ENCODE data around the gene HDDC3. TPM values are rescaled to one million over a fixed set of nuclear protein-coding genes. Genes with fewer than 3 reads are reported as not detected.

HDDC3 gene, protein sequence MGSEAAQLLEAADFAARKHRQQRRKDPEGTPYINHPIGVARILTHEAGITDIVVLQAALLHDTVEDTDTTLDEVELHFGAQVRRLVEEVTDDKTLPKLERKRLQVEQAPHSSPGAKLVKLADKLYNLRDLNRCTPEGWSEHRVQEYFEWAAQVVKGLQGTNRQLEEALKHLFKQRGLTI
- total RNA-seq = 10 to 100 TPM; 17.3 to 17.5 TPM
- long read RNA-seq, full-length matches to known transcripts = 17 of 23 reads
- long read RNA-seq, partial matches to known transcripts = 1 of 23 reads
- long read RNA-seq, other reads (novel, unspliced or antisense) = 5 of 23 reads

DNA sequence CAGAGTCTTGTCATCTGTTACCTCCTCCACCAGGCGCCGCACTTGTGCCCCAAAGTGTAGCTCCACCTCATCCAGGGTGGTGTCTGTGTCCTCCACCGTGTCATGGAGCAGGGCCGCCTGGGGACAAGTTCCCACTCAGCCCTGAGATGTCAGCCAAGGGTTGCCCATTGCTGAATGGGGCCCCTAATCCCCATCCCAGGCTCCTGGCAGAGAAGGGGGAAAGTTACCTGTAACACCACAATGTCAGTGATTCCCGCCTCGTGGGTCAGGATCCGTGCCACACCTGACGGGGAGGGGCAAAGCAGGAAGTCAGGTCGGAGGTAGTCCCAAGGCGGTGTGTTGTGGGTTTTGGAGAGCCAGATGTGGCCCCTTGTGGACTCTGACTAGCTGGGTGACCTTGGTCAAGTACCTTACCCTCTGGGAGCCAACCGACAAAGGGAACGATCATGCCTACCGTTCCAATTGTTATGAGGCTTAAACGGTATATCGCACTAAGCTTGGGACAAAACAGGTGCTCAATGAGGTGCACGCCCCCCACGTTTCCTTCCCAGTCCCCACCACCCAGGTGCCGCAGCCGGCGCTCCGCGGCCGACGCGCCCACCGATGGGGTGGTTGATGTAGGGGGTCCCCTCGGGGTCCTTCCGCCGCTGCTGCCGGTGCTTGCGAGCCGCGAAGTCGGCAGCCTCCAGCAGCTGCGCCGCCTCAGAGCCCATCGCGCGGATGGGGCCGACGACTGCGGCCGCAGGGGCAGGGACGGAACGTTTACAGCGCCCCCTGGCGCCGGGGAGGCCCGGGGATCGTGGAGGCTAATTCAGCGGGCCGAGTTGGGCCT lies at the start of gene HDDC3:
TSS of gene HDDC3 (minus strand) at position 722 of the 832 bp plus-strand sequence. CDS start at position 713, 9 bp downstream.
- intact Hi-C loops (cut with DNase I, micrococcal nuclease) = no loop called here
- DNase-seq = peak; percentile 92 to 97
- ATAC-seq = peak; percentile 60

DNA sequence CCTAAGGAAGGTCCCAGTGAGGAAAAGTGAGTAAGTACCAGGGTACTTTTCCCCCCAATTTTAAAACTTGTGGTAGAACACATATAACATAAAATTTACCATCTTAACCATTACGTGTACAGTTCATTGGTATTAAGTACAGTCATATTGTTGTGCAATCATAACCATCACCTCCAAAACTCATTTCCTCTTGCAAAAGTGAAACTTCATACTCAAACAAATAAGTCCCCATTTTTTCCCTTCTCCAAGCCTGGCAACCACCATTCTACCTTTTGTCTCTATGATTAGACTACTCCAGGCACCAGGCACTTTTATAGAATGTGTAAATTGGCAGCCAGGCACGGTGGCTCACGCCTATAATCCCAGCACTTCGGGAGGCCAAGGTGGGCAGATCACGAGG lies 49.8 kb upstream of the HDDC3 start:
- ATAC-seq (no peak), DNase-seq (no peak)
- intact Hi-C loops (cut with DNase I, micrococcal nuclease) = no loop called here

DNA sequence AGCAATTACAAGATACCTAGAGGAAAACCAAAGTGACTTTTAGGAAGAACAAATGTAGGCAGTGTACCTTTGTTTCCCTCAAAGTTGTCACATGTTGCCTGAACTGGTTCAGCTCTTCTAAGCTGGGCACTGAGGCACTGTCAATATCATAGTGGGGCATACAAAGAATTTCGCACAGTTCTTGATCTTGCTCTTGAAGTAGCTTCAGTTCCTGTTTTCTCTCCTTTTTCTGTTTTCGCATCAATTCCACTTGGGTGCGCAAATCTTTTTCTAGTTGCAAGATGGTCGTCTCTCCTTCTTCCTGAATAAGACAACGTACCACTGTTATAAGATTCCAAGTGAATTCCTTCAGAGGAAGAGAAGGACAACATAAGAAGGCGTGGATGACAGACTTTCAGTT lies 49.3 kb upstream of the HDDC3 start:
- intact Hi-C loops (cut with DNase I, micrococcal nuclease) = no loop called here
- DNase-seq (no peak), ATAC-seq (no peak)

DNA sequence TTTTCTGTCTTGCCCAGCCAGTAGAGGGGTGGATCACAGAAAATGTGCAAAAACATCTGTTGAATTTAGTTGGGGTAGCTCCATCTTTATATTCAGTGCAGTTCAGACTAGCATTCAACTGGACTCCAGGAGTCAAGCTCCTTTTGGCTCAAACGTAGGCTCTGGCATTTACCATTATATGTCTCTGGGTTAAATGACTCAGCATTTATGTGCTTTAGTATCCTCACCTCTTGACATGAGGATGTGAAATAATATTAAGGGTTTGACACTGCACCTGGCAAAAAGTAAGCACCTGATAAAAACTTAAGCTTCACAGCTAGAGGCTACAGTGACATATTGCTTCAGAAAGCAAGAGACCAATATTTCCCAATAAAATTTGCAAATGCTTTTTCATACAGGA lies 47.2 kb upstream of the HDDC3 start:
- ATAC-seq (no peak), DNase-seq (no peak)
- intact Hi-C loops (cut with DNase I, micrococcal nuclease) = no loop called here

DNA sequence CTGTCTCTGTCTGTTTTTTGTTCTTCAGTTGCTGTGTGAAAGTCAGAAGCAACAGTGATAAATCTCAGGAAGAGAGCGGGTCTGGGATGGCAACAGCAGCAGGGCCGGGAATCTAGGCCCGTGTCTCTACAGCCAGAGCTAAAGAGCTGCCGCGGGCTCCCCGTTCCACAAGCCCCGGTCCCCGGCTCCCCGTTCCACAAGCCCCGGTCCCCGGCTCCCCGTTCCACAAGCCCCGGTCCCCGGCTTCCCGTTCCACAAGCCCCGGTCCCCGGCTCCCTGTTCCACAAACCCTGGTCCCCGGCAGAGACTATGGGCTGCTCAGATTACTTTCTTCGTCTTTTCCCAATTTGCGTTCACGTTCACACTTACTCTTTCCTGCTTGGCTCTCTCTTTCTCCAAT lies 41.9 kb upstream of the HDDC3 start:
- DNase-seq (no peak), ATAC-seq (no peak)
- intact Hi-C loops (cut with DNase I, micrococcal nuclease) = no loop called here

DNA sequence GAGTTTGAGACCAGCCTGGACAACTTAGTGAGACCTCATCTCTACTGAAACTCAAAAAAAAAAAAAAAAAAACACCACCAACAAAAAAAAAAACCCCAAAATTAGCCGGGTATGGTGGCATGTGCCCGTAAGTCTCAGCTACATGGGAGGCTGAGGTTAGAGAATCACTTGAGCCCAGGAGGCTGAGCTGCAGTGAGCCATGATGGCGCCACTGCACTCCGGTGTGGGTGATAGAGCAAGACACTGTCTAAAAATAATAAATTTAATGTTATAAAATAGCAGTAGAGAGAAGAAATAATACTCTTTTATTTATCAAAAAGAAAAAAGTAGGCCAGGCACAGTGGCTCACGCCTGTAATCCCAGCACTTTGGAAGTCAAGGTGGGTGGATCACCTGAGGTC lies 39.8 kb upstream of the HDDC3 start:
- no peak for ATAC-seq
- intact Hi-C loops (cut with DNase I, micrococcal nuclease) = no loop called here
- DNase-seq = no peak

DNA sequence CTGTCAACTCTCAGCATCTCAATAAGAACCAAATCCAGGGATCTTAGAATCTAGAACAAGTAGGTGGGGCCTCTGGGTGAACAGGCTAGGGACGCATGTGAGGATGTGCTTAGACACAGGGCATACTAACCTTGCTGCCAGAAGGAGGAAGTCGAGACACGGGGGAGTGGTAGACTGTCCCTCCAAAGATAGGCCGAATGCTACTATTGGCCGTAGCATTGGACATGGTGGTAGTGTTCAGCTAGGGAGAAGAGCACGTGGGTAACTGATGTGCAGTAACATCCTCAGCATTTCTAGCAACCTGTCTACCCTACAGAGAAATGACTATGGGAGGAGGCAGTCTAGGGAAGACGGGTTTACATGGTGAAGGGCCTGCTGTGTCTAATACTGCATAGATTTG lies 37.9 kb upstream of the HDDC3 start:
- intact Hi-C loops (cut with DNase I, micrococcal nuclease) = no loop called here
- ATAC-seq (no peak), DNase-seq (no peak)

DNA sequence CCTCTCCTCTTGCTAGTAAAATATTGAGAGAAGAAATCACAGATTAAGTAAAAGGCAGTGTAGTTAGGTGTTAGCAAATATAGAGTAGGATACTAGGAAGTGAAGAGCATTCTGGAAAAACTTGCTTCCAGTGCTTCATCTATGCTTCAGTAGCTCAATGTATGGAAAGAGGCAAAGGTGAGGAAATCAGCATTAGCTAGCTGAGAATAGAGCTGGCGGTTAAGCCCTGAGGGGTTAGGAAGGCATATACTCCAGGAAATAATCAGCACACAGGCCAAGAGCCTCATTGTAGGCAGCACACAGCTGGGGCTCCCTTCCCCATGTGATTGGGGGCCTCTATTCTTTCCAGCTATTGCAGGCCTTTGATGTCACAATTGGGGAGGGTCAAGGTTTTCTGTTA lies 36.1 kb upstream of the HDDC3 start:
- ATAC-seq (no peak), DNase-seq (no peak)
- intact Hi-C loops (cut with DNase I, micrococcal nuclease) = no loop called here

DNA sequence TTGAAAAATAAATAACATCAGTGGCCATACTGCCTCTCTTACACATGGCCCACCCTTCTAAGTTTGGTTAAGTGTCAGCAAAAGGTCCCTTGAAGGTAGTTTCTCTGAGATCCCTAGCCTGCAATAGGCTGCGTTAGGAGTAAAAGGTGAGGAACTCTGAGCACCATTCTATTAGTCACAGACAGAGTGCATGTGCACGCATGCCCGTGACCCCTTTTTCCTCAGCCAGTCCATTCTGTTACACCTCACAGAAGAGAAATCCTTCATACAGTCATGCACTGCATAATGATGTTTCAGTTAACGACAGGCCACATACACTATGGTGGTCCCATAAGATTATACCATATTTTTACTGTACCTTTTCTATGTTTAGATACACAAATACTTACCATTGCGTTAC lies 34.9 kb upstream of the HDDC3 start:
- intact Hi-C loops (cut with DNase I, micrococcal nuclease) = no loop called here
- ATAC-seq (no peak), DNase-seq (no peak)

DNA sequence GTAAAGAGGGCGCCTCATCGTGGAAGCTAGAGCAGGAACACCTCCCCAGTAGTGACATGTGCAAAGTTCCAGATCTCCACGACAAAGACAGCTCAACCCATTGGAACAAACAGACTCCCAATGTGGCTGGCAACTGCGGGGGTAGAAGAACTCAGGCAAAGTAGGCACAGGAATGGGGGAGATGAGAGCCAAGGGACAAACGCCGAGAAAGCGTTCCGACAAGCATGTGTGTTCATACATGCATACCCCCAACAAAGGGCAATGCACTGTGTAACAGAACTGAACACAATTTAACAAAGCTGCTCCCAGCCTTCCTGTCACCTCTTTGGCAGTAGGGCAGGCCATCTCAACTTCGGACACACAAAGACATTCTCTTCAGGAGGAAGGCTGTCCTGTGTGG lies 33.9 kb upstream of the HDDC3 start:
- intact Hi-C loops (cut with DNase I, micrococcal nuclease) = no loop called here
- DNase-seq (no peak), ATAC-seq (no peak)

DNA sequence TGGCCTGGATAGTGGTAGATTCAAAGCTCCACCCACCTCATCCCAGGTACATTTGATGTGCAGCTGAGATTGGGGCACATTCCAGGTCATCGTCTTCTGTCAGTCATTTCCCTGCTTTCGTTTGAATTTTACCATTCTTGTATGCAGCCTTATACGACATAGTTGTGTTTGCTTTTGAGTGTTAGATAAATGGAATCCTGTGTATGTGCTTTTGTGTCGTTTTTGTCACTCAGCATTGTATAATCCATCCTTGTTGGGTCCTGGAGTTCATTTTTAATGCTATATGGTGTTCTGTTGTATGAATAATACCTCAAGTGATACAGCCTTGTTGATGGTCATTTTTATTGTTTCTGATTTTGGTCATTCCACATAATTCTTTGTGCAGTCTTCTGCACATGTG lies 29.7 kb upstream of the HDDC3 start:
- DNase-seq = no peak
- no peak for ATAC-seq
- intact Hi-C loops (cut with DNase I, micrococcal nuclease) = no loop called here

DNA sequence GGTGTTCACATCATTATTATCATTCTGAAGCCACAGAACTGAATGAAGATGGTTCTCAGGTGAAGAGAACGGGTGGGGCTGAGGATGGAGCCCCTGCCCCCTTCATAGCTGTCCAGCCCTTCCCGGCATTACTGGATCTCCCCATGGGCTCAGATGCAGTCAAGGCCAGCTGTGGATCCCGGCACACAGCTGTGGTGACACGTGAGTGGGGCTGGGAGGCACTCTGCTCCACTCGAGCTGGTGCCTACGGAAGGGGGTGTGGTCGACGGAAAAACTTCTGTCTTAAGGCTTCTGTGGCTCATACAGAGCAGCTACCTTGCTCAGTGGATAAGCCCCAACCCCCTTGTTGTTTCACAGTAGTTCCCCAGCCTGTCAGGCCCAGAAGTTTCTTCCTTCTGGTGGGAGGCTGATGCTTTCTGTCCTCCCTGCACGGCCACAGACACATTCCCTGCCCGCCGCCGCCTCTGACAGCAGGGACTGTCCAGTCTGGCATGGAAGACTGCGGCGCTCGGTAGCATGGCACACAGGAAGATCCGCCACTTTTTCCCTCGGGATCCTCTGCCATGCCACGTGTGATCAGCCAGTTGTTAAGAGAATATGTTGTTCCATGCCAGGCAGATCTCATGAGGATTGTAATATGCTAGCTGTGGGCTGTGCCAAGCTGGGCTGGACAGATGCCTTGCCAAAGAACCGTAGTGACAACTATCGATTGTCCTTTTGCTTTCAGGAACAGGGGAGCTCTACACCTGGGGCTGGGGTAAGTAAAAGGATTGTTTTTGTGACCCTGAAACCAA lies 28.1 kb upstream of the HDDC3 start:
- intact Hi-C loops (cut with DNase I, micrococcal nuclease) = no loop called here
- no peak for DNase-seq
- no peak for ATAC-seq

DNA sequence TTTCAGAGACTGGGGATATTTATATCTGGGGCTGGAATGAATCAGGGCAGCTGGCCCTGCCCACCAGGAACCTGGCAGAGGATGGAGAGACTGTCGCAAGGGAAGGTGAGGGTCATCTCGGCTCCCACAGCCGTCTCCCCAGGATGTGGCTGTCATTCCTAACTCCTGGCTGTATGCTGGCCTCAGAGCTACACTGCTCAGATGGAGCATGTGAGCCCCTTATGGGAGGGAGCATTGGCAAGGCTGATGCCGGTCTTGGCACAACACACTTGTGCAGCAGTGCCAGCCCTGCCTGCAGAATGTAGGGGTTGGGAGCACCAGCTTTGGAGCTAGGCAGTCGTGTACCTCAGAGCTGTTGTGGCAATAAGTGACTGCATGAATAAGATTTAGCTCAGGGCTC lies 27.5 kb upstream of the HDDC3 start:
- intact Hi-C loops (cut with DNase I, micrococcal nuclease) = loop anchor here in 1 of 2 donors (10.0 kb wide), 1 partner anchor 305 kb away; no protein-coding TSS in a partner anchor
- ATAC-seq = no peak
- DNase-seq = peak in 1 of 2 donors; percentile 58

DNA sequence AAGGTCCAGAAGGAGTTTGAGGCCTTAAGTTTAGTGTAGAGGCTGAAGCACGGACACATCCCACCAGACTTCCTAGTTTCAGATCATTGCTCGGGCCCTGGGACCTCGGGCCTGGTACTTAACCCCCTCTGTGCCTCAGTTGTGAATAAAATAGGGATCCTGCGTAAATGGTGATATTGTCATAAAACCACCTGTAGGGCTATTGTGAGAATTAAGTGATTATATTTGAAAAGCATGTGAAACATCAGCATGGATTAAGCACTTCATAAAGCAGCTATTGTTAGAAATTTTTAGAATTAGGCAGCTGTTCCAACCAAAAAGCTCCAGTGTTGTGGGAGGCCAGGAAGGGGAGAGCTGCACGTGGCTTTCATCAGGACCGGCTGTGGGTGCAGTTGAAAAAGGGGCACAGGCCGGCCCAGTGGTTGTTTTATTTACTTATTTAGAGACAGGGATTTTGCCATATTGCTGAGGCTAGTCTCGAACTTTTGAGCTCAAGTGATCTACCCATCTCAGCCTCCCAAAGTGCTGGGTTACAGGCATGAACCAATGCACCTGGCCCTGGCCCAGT lies 26.8 kb upstream of the HDDC3 start:
- DNase-seq (no peak), ATAC-seq (no peak)
- intact Hi-C loops (cut with DNase I, micrococcal nuclease) = loop anchor here in 1 of 2 donors (10.0 kb wide), 1 partner anchor 306 kb away; no protein-coding TSS in a partner anchor

DNA sequence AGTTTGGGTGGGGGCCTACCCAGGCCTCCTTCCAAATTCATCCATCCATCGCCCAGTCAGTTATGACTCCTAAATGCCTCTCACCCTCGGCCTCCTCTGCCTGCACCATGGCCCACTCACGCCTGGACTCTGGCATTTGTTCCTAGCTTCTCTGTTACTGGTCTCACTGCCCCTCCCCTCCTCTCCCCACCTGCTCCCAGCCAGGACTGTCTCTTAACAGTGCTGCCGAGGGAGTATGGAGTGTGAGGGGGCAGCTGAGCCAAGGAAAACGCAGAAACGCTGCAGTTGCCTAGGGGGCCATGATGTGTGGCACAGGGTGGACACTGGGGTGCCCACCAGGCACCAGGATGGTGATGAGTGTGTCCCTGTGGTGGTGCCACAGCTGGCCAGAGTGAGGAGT lies 25.4 kb upstream of the HDDC3 start:
- ATAC-seq (no peak), DNase-seq (no peak)
- intact Hi-C loops (cut with DNase I, micrococcal nuclease) = loop anchor here in 1 of 2 donors (10.0 kb wide), 1 partner anchor 307 kb away; no protein-coding TSS in a partner anchor

DNA sequence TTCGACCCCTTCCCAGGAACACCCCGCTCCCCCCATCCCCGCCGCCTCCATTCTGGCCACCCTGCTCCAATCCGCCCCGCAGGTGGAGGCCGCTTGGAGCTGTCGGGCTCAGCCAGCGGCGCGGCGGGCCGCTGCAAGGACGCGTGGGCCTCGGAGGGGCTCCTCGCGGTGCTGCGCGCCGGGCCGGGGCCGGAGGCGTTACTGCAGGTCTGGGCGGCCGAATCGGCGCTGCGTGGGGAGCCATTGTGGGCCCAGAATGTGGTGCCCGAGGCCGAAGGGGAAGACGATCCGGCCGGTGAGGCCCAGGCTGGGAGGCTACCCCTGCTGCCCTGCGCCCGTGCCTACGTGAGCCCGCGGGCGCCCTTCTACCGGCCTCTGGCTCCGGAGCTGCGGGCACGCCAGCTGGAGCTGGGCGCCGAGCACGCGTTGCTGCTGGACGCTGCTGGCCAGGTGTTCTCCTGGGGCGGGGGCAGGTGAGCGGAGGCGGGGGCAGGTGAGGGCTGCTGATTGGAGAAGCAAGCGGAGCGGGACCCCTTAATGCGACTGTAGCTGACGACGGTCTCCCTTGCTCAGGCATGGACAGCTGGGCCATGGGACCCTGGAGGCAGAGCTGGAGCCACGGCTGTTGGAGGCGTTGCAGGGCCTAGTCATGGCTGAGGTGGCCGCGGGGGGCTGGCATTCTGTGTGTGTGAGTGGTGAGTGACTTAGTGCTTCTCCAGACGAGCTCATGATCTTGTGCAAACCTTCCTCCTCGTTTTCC lies 24.9 kb upstream of the HDDC3 start:
- ATAC-seq (peak; percentile 23), DNase-seq (peak in 1 of 2 donors; percentile 38)
- intact Hi-C loops (cut with DNase I, micrococcal nuclease) = loop anchor here in 1 of 2 donors (10.0 kb wide), 1 partner anchor 308 kb away; no protein-coding TSS in a partner anchor

DNA sequence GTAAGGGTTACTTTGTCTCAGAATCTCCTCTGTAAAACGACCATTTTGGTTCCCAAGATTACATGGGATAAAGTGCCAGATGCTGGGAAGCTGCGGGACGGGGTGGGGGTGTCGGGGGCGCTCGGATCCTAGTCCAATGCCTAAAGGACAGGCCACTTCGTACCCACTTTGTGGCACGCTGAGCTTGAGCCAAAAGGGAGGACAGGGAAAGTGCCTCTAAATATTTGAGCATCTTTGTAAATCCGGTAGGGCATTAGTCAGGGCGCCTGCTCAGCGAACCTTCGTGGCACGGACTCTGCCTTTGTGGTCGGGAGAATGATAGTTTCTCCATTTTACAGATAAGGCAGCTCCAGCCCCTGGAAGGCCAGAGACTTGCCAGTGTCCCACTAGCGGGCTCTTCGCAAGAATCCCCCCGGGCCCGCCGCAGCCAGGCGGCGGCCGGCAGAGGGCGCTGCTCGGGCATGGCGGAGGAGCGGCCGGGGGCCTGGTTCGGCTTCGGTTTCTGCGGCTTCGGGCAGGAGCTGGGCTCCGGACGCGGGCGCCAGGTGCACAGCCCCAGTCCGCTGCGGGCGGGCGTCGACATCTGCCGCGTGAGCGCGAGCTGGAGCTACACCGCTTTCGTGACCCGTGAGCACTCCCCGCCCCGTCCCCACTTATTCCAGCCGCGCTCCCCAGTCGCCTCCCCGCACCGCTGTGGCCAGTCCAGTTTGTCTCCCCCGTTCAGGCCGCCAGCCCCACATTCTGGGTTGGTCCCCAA lies 24.1 kb upstream of the HDDC3 start:
- intact Hi-C loops (cut with DNase I, micrococcal nuclease) = loop anchor here in 1 of 2 donors (10.0 kb wide), 1 partner anchor 308 kb away; no protein-coding TSS in a partner anchor
- peak; percentile 65 to 83 for DNase-seq
- peak; percentile 47 for ATAC-seq

All from left colon (tissue), 2 donors.